HepG2 (cell line): Measurements from ENCODE around the gene OR2V2. TPM values are rescaled to one million over a fixed set of nuclear protein-coding genes. Genes with fewer than 3 reads are reported as not detected.

Source experiments
- ATAC-seq: fragments of 200-7000 bp; cut with Tn5 transposase; 3 replicates; pipeline ENCODE4 v1.9.1; 2020; ENCODE audit warnings: mild to moderate bottlenecking, moderate library complexity
- BruUV-seq: library from RNA; stranded (reverse); fragments of 400-500 nt; replicated peaks from 2 replicates; lab custom pipeline; 2021; lab: Mats Ljungman, UMichigan
- CTCF ChIA-PET: fragments of 300-600 bp; formaldehyde crosslinking; extraction: SDS; loops from one replicate; lab custom pipeline; 2021; ENCODE audit warnings: low total read pairs, inconsistent platforms, low intra/inter-chr PET ratio; lab: Yijun Ruan, JAX
- POLR2A ChIA-PET: fragments of 350-600 bp; sonication (Branson Sonifier 250); formaldehyde crosslinking; loops from one replicate; lab custom pipeline; 2020; ENCODE audit warnings: antibody characterized with exemption, inconsistent platforms; lab: Yijun Ruan, JAX
- DNase-seq: peaks from one replicate; pipeline ENCODE4 v3.0.0-alpha.2; 2015; ENCODE audit warnings: low spot score
- FAIRE-seq: peaks from 3 replicates; lab custom pipeline; 2011; peaks lifted over from hg19 to GRCh38; lab: Jason Lieb, UNC
- H2AFZ ChIP-seq: one replicate; pipeline ENCODE4 v1.6.1; 2011; ENCODE audit warnings: low read length, inconsistent platforms
- H3K27ac ChIP-seq: fragments of 300-600 bp; 3 replicates; pipeline ENCODE4 v1.8.0; 2011; ENCODE audit warnings: mixed run types, mild to moderate bottlenecking, mixed read lengths, low read length, inconsistent platforms; ENCODE audit not compliant: insufficient read depth; ENCODE audit errors: extremely low read length
- H3K27me3 ChIP-seq, 2 experiments: fragments of 200-600 bp in 1 of 2; 2 replicates in 1 of 2; 3 replicates in 1 of 2; pipeline versions ENCODE4 v1.6.0 to v1.8.0; 2011; ENCODE audit warnings: low read length in 2 of 2, mild to moderate bottlenecking in 2 of 2, moderate library complexity in 2 of 2, inconsistent platforms in 1 of 2; ENCODE audit not compliant: insufficient read depth in 2 of 2, control insufficient read depth in 1 of 2
- H3K36me3 ChIP-seq, 2 experiments: fragments of 200-600 bp in 1 of 2; replicated peaks in 1 of 2; 2 replicates in 1 of 2; 3 replicates in 1 of 2; pipeline versions ENCODE4 v1.5.1 to v1.8.0; 2011; ENCODE audit warnings: low read length in 2 of 2, inconsistent platforms in 1 of 2; ENCODE audit not compliant: insufficient read depth in 2 of 2, control insufficient read depth in 1 of 2
- H3K4me1 ChIP-seq: 2 replicates; pipeline ENCODE4 v1.5.1; 2012; ENCODE audit warnings: low read length, inconsistent platforms; ENCODE audit not compliant: insufficient read depth
- H3K4me2 ChIP-seq: 2 replicates; pipeline ENCODE4 v1.6.0; 2011; ENCODE audit warnings: low read depth, low read length, inconsistent platforms
- H3K4me3 ChIP-seq, 3 experiments: fragments of 200-600 bp in 1 of 3; sonication (generic), shearing (Covaris generic) in 1 of 3; replicated peaks in 1 of 3; 2 replicates each; pipeline ENCODE4 v1.5.1; 2011 to 2016; ENCODE audit warnings: low read length in 3 of 3, inconsistent platforms in 2 of 3, low read depth in 2 of 3, mild to moderate bottlenecking in 2 of 3, control low read depth in 1 of 3, mixed read lengths in 1 of 3; ENCODE audit not compliant: insufficient read depth in 1 of 3
- H3K79me2 ChIP-seq: one replicate; pipeline ENCODE4 v1.6.1; 2011; ENCODE audit warnings: low read length, inconsistent platforms; ENCODE audit not compliant: insufficient read depth
- H3K9ac ChIP-seq: 2 replicates; pipeline ENCODE4 v1.6.0; 2011; ENCODE audit warnings: mild to moderate bottlenecking, low read depth, low read length, inconsistent platforms; ENCODE audit not compliant: insufficient read depth
- H3K9me3 ChIP-seq: 2 replicates; pipeline ENCODE4 v1.5.1; 2012; ENCODE audit warnings: mild to moderate bottlenecking, low read length
- H4K20me1 ChIP-seq: 2 replicates; pipeline ENCODE4 v1.6.0; 2011; ENCODE audit warnings: inconsistent platforms, mild to moderate bottlenecking, low read length, moderate library complexity; ENCODE audit not compliant: insufficient read depth
- ATAD3A ChIP-seq: sonication (generic); formaldehyde crosslinking; IDR thresholded peaks from 2 replicates; pipeline ENCODE4 v1.4.0; 2020; ENCODE audit warnings: missing genetic modification reagents
- CBX5 ChIP-seq: sonication (generic); formaldehyde crosslinking; IDR thresholded peaks from 2 replicates; pipeline ENCODE4 v1.4.0; 2020; ENCODE audit warnings: missing genetic modification reagents, borderline replicate concordance
- CREM ChIP-seq, 2 experiments: sonication (generic) in 1 of 2; formaldehyde crosslinking in 1 of 2; IDR thresholded peaks; 2 replicates each; pipeline versions ENCODE4 v1.4.0 to v1.6.1; 2016 to 2020; ENCODE audit warnings: antibody characterized with exemption in 1 of 2, mild to moderate bottlenecking in 1 of 2, missing genetic modification reagents in 1 of 2
- EED ChIP-seq: sonication (generic); formaldehyde crosslinking; IDR thresholded peaks from 2 replicates; pipeline ENCODE4 v1.5.0; 2020; ENCODE audit warnings: mild to moderate bottlenecking, missing genetic modification reagents
- FIP1L1 ChIP-seq: fragments of 200-400 bp; formaldehyde crosslinking; IDR thresholded peaks from 2 replicates; pipeline ENCODE4 v1.6.1; 2018; ENCODE audit warnings: low read depth, mild to moderate bottlenecking, low read length, moderate library complexity, borderline replicate concordance; ENCODE audit not compliant: insufficient read depth
- FOXP1 ChIP-seq, 2 experiments: fragments of 450-650 bp in 1 of 2; IDR thresholded peaks; 2 replicates each; pipeline ENCODE4 v1.6.1; 2017 to 2018; ENCODE audit warnings: antibody characterized with exemption in 1 of 2
- KAT8 ChIP-seq: IDR thresholded peaks from 2 replicates; pipeline ENCODE4 v1.6.1; 2016; ENCODE audit warnings: missing genetic modification reagents, missing compliant biosample characterization
- KLF11 ChIP-seq: IDR thresholded peaks from 2 replicates; pipeline ENCODE4 v1.6.1; 2016; ENCODE audit warnings: missing compliant biosample characterization
- NCOA2 ChIP-seq: sonication (generic); formaldehyde crosslinking; IDR thresholded peaks from 2 replicates; pipeline ENCODE4 v1.8.0; 2022; ENCODE audit warnings: inconsistent platforms
- PLRG1 ChIP-seq: fragments of 450-650 bp; conservative IDR thresholded peaks from 2 replicates; pipeline ENCODE4 v1.6.1; 2016
- PRDM10 ChIP-seq: sonication (generic); formaldehyde crosslinking; IDR thresholded peaks from 2 replicates; pipeline ENCODE4 v1.4.0; 2020; ENCODE audit warnings: low read depth, missing genetic modification reagents
- RBM22 ChIP-seq: fragments of 200-400 bp; formaldehyde crosslinking; optimal IDR thresholded peaks from 2 replicates; pipeline ENCODE3; 2017; ENCODE audit warnings: mild to moderate bottlenecking, low read length, moderate library complexity
- TOPORS ChIP-seq: sonication (generic); formaldehyde crosslinking; IDR thresholded peaks from 2 replicates; pipeline ENCODE4 v1.8.0; 2023; ENCODE audit warnings: mild to moderate bottlenecking, missing genetic modification reagents
- ZBTB33 ChIP-seq: sonication (generic); formaldehyde crosslinking; IDR thresholded peaks from 2 replicates; pipeline ENCODE4 v1.4.0; 2020; ENCODE audit warnings: missing genetic modification reagents
- ZBTB8A ChIP-seq: sonication (generic); formaldehyde crosslinking; IDR thresholded peaks from 2 replicates; pipeline ENCODE4 v1.4.0; 2020; ENCODE audit warnings: mild to moderate bottlenecking, low read depth, missing genetic modification reagents, borderline replicate concordance
- ZNF335 ChIP-seq: sonication (generic); formaldehyde crosslinking; IDR thresholded peaks from 2 replicates; pipeline ENCODE4 v1.4.0; 2020; ENCODE audit warnings: missing genetic modification reagents
- ZNF441 ChIP-seq: sonication (generic); formaldehyde crosslinking; IDR thresholded peaks from 2 replicates; pipeline ENCODE4 v1.7.0; 2021; ENCODE audit warnings: missing genetic modification reagents, borderline replicate concordance
- ZNF782 ChIP-seq: sonication (generic); formaldehyde crosslinking; IDR thresholded peaks from 2 replicates; pipeline ENCODE4 v1.4.0; 2020; ENCODE audit warnings: missing genetic modification reagents, mild to moderate bottlenecking, borderline replicate concordance
- WGBS: methylation state at CpG from one replicate; pipeline ENCODE4 v1.1.6; 2017; ENCODE audit warnings: low lambda C conversion rate; 5-methylcytosine and 5-hydroxymethylcytosine counted together
- in situ Hi-C: cut with HindIII; loops from 2 replicates; pipeline ENCODE4 v1.10.0; 2017; ENCODE audit warnings: low pct_unique_long_range_greater_than_20kb; ENCODE audit not compliant: extremely low pct_ligation_motif_present
- intact Hi-C: fragments of 100-400 bp; cut with micrococcal nuclease; formaldehyde crosslinking; loops from one replicate; pipeline ENCODE4 v1.10.0; 2022; ENCODE audit not compliant: unreplicated experiment
- polyA plus RNA-seq, 8 experiments: library from polyadenylated mRNA; depleted of rRNA in 3 of 8; stranded (reverse) in 7 of 8; unstranded in 1 of 8; fragments of >200 nt; fragmentation: Illumina TruSeq in 4 of 8; extraction: Trizol in 4 of 8; gene quantifications; 2 replicates each; pipeline versions ENCODE4 v1.2.1 to v1.2.3, GENCODE V29; 2011 to 2016; ENCODE audit warnings: low read depth in 4 of 8, missing spikeins in 1 of 8, mixed read lengths in 1 of 8; ENCODE audit not compliant: insufficient read depth in 1 of 8
- total RNA-seq, 5 experiments: library from RNA; depleted of rRNA; stranded (reverse); fragments of >200 nt; fragmentation: Illumina TruSeq; extraction: Trizol; gene quantifications; 2 replicates each; pipeline ENCODE4 v1.2.3, GENCODE V29; 2016; ENCODE audit warnings: low read depth in 1 of 5

The OR2V2 gene
- total and polyA plus RNA-seq, 2 of the 13 experiments (the other 11 are each of a cell fraction or from before 2014, with no cell fraction given) = not detected

DNA sequence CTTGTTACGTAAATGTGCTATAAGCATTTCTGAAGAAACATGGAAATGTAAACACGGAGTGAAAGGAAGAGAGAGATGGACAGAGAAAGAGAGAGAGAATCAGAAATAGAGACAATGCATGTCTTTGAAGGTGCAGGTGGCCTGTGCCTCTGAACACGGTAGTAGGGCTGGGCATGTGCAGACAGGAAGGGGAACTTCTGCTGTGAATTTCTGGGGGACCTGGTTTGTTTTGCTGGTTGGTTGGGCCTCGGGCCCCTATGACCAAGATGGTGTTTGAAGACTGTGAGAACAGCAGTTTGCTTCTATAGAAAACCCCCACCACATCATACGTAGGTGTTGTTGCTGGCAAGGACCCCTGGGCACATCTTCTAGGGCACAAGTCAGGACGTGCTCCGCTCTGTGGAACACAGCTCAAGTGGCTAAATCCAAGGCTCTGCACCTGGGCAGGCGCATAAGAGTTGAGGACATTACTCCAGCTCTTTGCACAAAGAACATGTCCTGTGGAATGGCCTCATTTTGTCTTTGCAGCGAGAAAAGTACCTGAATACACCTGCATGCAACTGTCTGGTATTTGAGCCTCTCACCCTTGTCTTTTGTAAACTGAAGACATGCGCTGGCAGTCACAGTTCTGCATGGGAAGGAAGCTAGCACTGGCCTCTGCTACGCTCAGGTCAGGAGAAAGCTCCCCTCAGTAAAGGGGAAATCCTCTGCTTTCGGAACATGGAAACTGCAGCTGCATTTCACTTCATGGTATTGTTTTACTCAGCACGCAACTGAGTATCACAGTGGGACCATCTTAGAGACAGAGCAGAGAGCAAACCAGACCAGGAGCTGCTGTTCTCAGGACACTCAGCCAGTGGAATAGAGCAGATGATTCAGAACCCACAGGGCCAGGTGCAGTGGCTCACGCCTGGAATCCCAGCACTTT, 2.7 kb downstream of the OR2V2 start (continued):
- TF ChIP-seq KAT8 (CRISPR knock-in tag) (no peak), EED (CRISPR knock-in tag) (no peak), PRDM10 (CRISPR knock-in tag) (no peak), ZNF335 (CRISPR knock-in tag) (no peak), CREM (IDR thresholded peaks at IDR 0.05) (no peak), CREM (CRISPR knock-in tag; IDR thresholded peaks at IDR 0.05) (no peak), NCOA2 (CRISPR knock-in tag) (no peak)

- Histone ChIP-seq H3K79me2 (no peaks in the 10 kb centered on the region), H3K36me3 (no peaks in the 10 kb centered on the region), H3K9ac (no peak overlapping the region), H3K4me3 (no peak overlapping the region), H3K27me3 (peaks cover 12 to 73% of the 10 kb centered on the region in 2 experiments; a peak in 4 of 5 replicates), H3K27ac (no peak overlapping the region), H4K20me1 (no peaks in the 10 kb centered on the region), H3K4me1 (no peaks in the 10 kb centered on the region), H2AFZ (no peak overlapping the region), H3K9me3 (no peaks in the 10 kb centered on the region), H3K4me2 (no peak overlapping the region)
- ChIA-PET CTCF (no interaction called here), POLR2A (no interaction called here)
- no TSS peak for BruUV-seq
- intact Hi-C loops = loop anchor here (10.0 kb wide), 1 partner anchor 286 kb away; the partner anchor contains the start of gene ZFP62
- WGBS = 5% methylated on average over 9 of the region's 9 CpGs
- DNase-seq (no peak), ATAC-seq (no peak), FAIRE-seq (no peak)
- in situ Hi-C loops = loop anchor here (10.0 kb wide), 1 partner anchor 366 kb away; no protein-coding TSS in a partner anchor
- TF ChIP-seq PLRG1 (no peak), ZBTB33 (CRISPR knock-in tag) (no peak), RBM22 (no peak), FIP1L1 (no peak), KLF11 (CRISPR knock-in tag) (no peak), CBX5 (CRISPR knock-in tag) (no peak), FOXP1 (IDR thresholded peaks at IDR 0.05) (no peak), FOXP1 (CRISPR knock-in tag; IDR thresholded peaks at IDR 0.05) (no peak), TOPORS (CRISPR knock-in tag) (no peak), ZNF782 (CRISPR knock-in tag) (no peak), ATAD3A (CRISPR knock-in tag) (no peak), ZBTB8A (CRISPR knock-in tag) (no peak), ZNF441 (CRISPR knock-in tag) (no peak)
Observed at GRCh38 chr5:181151146-181151545, 3.8 kb downstream of the OR2V2 start.
